HG02981 (cell line): ENCODE results near the gene SPAG6.

ENCODE experiments used
- ATAC-seq: cut with Tn5 transposase; IDR thresholded peaks from one replicate; pipeline ENCODE4 v1.9.1; 2021; ENCODE audit warnings: mild to moderate bottlenecking, moderate library complexity; ENCODE audit not compliant: unreplicated experiment

The SPAG6 gene

DNA sequence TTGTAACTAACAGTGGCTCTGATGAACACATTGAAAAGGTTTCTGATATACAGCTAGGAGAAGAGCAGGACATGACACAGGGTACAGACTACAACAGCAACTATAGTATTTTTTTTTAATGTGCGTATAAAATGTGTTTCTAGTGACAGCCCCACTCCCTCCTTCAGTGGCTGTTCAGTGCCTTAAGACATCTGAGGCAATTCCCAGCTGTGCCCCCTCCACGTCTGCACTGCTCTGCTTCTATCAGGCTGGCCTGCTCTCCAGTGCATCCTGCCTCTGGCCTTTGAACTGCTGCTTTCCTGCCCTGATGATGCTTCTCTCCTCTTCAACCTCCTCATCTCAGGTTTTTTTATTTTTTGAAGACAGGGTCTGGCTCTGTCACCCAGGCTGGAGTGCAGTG lies 111.2 kb downstream of the SPAG6 start:
- ATAC-seq, result no peak

DNA sequence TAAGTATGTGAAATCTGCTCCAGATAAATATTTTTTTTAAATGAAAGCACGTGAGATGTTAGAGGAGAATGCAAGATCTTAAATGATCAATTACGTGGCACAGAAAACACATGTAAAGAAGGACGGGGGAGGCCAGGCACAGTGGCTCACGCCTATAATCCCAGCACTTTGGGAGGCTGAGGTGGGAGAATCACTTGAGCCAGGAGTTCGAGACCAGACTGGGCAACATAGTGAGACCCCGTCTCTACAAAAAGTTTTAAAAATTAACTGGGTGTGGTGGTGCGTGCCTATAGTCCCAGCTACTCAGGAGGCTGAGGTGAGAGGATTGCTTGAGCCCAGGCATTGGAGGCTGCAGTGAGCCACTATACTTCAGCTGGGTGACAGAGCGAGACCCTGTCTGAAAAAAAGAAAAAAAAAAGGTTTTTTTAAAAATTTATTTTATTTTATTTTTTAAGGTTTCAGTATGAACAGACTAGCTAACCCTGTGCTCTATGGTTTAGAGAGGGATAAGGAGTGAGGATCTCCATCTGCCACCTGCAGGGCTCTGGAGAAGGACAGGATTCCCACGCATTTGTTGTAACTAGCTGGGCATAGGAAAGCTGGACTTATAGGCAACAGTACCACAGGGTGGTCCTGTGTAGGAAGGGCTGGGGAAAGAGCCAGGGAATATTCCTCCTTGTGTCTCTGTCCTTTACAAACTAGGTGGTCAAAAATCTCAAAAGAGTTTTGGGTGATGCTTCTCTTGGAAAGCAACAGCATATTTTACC lies 113.2 kb downstream of the SPAG6 start:
- ATAC-seq, result no peak

DNA sequence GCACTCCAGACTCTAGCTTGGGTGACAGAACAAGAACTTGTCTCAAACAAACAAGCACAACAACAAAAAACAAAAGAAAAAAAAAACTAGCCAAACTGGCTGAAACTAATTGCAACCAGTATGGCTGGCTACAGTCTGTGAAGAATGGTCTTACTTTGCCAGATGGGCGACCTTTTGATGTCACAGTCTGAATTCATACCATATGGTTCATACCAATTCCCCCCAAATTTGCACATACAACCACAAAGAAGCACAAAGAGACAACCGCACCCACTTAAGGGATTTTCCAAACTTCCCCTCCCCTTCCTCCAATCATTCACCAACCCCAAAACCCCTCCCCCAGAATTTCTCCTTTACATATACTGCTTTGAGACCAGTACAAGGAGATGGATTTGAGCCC lies 114.2 kb downstream of the SPAG6 start:
- ATAC-seq, result no peak

DNA sequence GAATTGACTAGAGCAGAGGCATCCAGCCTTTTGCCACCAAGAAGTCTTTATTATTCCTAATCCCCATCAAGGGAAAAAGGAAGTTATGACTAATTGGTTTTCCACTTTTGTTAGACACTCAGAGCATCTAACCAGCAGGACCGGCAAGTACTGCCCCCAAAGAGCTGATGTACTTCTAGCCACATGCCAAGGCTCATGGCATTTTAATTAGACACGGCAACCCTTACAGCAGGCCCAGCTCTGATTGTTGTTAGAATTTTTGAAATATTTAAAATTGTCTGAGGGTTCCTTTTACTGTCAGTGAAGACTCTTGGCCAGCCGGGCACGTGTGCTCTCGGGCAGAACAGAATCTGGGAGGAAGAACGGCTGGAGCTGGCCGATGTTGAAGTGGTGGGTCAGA lies 114.8 kb downstream of the SPAG6 start:
- ATAC-seq, result no peak

DNA sequence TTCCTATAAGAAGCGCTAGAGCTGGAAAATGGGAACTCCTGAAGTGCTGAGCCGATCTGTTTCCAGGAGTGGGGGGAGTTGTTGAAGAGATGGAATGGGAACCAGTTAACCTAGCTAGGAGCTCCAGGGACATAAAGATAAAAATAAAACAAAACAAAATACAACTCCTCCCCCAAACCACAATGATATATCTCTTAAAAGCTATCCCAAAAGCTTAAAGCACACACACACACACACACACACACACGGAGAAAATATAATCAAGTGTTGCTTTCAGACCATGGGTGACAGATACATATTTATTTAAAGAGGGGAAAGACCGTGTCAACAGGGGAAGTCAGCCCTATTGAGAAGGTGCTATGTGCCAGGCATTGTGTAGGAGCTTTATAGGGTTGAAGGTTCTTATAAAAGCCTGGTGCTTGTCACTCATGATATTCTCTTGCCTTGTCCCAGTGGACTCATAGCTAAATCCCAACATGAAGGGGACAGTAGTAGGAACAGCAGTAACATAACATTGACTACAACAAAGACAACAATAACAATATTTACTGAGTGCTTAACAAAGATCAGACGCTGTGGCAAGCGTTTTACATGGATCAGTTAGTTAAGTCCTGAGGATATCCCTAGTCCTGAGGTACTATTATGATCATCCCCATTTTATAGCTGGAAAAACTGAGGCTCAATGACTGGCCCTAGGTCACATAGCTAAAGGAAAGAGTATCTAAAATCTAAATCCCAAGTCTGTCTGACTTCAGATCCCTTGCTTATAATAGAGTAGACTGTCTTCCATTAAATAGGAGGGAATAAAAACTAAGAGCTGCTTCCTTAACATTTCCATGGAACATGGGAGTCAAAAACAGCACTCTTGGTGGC lies 115.5 kb downstream of the SPAG6 start:
- no peak for ATAC-seq

DNA sequence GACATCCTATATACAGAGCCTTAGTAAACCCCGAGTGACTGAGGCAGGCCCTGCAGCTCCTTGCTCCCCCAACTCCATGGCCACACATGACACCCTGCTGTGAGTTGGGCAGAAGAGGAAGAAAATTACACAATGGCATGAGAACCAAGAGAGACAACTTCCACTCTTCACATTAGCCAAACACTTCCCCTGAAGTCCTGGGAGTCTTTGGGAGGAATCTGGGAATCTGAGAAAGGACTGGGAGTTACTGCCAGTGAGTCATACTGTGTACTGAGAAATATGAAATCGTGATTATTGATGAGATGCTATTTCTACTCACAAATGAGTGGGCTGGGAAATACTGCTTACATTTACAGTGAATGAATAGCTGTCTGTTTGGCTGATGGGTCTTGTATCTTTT lies 116.6 kb downstream of the SPAG6 start:
- ATAC-seq, result no peak

DNA sequence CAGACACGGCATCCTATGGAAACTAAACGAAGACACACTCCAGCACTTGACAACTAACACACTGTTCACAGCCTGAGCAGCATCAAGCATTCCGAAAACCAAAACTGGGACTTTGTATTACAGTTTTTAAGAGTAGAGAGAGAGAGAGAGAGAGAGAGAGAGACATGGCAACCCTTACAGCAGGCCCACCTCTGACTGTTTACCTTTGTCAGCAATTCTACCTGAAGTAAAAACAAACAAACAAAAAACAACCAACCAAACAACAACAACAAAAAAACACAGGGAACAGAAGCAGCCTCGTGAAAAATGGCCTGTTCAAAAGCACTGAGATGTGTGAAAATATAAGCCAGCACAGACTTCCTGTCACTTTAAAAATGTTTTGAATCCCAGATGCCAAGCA lies 118.0 kb downstream of the SPAG6 start:
- ATAC-seq, result no peak

DNA sequence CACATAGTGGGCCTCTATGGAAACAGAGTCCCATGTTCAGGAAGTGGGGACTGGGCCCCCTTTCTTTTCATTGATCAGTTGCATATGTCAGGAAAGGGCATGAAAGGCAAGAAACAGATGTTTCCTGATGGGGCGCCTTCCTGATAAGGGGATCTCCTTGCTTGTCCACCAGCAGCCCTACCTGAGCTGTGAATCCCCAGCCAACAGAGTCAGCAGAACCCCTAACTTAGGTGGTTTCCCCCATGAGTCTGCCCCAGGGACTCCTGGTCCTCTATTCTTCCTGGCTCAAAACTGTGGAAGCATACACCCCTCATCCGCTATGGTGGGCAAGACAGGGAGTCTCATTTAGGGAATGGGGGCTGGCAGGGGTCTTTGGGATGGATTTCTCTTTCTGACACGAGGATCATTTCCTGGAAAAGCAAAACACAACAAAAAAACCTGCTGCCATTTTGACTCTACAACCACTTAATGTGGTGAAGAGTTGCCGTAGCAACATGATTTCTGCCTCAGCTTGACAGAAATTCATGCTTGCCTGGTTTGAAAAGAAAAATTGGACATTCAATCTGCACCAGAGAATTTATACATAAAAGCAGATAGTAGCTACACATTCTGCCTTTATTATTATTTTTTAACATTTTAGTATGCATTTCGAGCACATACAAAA lies 119.8 kb downstream of the SPAG6 start:
- no peak for ATAC-seq

DNA sequence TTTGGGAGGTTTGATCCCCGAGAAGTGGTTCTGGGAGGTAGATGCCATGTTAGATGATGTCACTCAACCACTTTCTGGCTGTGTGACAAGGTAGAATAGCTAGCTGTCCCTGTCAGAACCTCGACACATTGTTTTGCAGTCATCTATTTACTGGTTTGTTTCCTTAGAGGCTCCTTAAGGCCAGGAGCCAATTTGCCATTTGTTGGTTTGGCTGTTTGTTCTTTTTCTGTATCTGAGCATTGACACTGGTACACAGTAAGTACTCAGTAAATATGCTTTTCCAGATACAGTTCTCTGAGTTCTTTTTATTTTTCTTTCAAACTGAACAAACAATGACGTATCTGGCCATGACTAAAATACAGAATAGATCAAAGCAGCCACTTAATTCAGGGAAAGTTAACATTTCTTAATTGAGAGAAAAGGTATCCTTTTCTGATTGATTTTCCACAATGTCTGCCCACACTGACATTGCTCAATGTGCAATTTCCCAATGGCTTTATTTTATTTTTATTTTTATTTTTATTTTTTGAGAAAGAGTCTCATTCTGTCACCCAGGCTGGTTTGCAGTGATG lies 121.6 kb downstream of the SPAG6 start:
- ATAC-seq, result no peak
